Occipital lobe (tissue), 2 donors: ENCODE results near the gene CHD9NB. TPM values are rescaled to one million over a fixed set of nuclear protein-coding genes. Genes with fewer than 3 reads are reported as not detected.

Experiments
- DNase-seq: peaks from one replicate; lab custom pipeline; 2025; lab: John Stamatoyannopoulos, UW
- total RNA-seq: library from RNA; depleted of rRNA; stranded (reverse); fragments of >200 nt; gene quantifications from one replicate; pipeline ENCODE4 v1.2.3, GENCODE V29; 2014

CHD9NB gene
- total RNA-seq, 1 donor from 2014 or later: 0.78 TPM

GRCh38 chr16:53031323-53031942 is 21.3 kb downstream of the CHD9NB start:
- DNase-seq: no peak

GRCh38 chr16:53029971-53030370 is 22.7 kb downstream of the CHD9NB start:
- no peak for DNase-seq

- DNase-seq: no peak
Measured at GRCh38 chr16:53024045-53024444, 28.7 kb downstream of the CHD9NB start.

- DNase-seq: no peak
Measured at GRCh38 chr16:53022374-53022773, 30.3 kb downstream of the CHD9NB start.

GRCh38 chr16:53018834-53019416 is 33.8 kb downstream of the CHD9NB start:
- no peak for DNase-seq

GRCh38 chr16:53014287-53014686 is 38.4 kb downstream of the CHD9NB start:
- no peak for DNase-seq

- DNase-seq: no peak
Measured at GRCh38 chr16:53007095-53007494, 45.6 kb downstream of the CHD9NB start.

GRCh38 chr16:52997922-52998321 is 54.8 kb downstream of the CHD9NB start:
- DNase-seq: no peak

- no peak for DNase-seq
Measured at GRCh38 chr16:52994942-52995341, 57.8 kb downstream of the CHD9NB start.

GRCh38 chr16:52993179-52993578 is 59.5 kb downstream of the CHD9NB start:
- DNase-seq: no peak

- no peak for DNase-seq
Measured at GRCh38 chr16:52991572-52991971, 61.1 kb downstream of the CHD9NB start.

Other genes starting within 250 kb of the CHD9NB start
- 233 TPM for gene CHD9, start 2.1 kb upstream of the CHD9NB start, total RNA-seq